ENCODE results near the gene MMAB.

MMAB gene

GRCh38 chr12:109559200-109559505 is 14.2 kb downstream of the MMAB start:
- no peak for DNase-seq (ENCODE audit: low read depth)

DNA sequence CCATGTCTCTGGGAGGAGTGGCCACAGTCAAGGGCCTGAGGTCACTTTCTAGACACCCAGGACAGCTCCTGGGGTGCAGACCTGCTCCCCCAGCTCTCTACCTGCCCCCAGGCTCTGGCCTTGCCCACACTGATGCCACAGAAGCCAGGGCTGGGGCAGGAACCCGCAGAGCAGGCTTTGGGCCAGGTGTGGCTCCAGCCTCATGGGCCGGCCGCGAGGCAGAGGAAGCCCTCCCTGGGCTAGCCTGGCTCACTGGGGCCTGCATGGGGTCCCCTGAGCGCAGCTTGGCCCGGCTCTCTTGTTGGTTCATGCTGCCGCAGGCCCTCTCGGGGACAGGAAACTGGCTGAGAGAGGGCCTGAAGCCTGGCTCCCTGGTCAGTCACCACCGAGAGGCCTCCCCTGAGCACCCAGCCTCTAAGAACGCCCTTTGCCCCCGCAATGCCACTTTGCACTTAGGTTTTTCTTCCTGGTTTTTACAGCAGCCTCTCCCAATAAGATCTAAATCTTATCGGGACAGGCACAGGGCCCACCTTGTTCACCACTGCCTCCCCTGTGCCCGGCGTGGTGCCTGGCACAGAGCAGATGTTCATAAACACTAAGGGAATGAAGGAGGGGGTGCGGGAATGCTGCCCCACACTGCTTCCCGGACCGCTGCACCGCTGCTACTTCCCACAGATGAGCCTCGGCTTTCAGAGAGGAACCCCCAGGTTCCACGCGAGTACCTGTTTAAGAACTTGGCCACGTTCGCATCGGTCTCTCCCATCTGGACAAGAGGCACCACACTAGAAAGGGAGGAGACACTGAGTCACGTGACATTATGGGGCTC is 14.7 kb downstream of the MMAB start:
- DNase-seq (ENCODE audit: low read depth): no peak

DNA sequence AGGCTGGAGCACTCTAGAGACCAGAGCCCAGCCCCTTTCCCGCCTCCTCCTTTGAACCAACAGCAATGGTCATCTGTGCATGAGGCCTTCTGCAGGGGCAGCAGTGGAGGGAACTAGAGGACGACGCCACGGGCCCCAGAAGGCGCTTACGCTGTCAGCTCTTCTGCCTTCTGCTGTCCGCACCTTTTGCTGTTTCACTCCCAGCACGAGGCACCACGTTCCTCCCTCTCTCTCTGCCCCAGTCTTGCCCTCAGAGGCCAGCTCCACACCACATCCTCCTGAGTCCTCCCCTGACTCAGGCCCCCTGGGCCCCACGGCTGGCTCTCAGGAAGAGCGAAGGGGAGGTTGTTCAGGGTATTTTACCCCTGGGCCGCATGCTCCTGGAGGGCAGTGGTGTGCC is 15.5 kb downstream of the MMAB start:
- DNase-seq (ENCODE audit: low read depth): no peak

- no peak for DNase-seq (ENCODE audit: low read depth)
These were observed 16.1 kb downstream of the MMAB start for GRCh38 chr12:109557200-109557599.

- no peak for DNase-seq (ENCODE audit: low read depth)
These were observed 17.6 kb downstream of the MMAB start for GRCh38 chr12:109555431-109556315.

DNA sequence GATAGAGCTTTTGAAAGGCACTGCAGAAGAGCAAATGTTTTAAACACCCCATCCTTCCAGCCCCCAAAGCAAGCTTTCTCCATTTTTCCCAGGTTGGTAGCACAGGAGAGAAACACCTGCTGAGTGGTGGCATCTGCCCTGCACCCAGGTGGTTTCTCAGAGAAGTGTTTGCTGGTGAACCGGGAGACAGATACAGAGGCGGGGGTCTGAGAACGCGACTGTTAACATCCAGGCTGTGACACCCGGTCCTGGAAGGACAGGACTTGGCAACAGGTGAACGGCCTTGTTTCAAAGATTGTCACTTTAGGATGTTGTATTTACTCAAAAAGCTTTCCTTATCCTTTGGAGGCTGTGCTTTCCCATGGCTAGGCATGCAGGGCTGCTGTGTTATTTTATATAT is 18.5 kb downstream of the MMAB start:
- no peak for DNase-seq (ENCODE audit: low read depth)

DNA sequence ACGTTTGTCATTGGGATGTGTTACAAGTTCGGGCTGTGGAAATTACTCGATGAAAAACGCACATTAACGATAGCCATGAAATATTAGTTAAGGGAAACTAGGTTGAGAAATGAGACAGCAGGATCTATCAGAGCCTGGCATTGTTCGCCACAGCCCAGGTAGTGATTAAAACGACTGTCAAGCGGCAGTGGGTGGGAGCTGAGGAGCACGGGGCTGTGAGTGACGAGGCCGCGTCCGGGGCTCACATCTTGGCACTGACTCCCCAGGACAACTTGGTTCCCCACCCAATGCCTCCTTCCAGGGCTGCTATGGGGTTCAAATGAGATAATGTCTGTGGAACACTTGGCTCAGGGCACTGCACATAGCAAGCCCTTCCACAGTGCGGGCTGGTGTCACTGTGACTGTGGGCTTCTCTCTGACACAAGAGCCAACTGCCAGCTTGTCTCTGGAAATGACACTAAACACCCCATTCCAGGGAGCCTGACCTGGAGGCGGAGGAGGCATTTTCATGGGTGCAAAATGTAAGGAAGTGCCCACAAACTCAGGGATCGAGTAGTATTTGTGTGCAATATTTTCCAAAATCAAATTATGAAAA is 19.3 kb downstream of the MMAB start:
- no peak for DNase-seq (ENCODE audit: low read depth)

GRCh38 chr12:109553483-109553882 is 19.8 kb downstream of the MMAB start:
- DNase-seq (ENCODE audit: low read depth): peak; percentile 34

DNA sequence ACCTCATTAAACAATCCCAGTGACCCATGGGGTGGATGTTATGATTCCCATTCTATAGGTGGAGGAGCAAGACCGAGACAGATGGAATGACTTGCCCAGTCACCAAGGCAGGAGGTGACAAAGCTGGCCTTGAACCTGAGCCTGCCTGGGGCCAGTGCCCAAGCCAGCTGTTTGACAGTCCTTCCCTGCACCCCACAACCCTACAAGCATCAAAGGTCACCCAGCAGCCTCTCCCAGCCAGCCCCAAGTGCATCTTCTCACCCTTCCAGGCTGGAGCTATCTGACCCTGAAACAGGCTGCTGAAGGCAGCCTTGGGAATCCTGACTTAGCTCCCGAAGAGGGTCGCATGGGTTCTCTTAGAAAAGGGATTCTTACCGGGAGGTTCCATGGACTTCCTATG is 20.3 kb downstream of the MMAB start:
- no peak for DNase-seq (ENCODE audit: low read depth)

GRCh38 chr12:109551108-109551507 is 22.2 kb downstream of the MMAB start:
- DNase-seq (ENCODE audit: low read depth): no peak

DNA sequence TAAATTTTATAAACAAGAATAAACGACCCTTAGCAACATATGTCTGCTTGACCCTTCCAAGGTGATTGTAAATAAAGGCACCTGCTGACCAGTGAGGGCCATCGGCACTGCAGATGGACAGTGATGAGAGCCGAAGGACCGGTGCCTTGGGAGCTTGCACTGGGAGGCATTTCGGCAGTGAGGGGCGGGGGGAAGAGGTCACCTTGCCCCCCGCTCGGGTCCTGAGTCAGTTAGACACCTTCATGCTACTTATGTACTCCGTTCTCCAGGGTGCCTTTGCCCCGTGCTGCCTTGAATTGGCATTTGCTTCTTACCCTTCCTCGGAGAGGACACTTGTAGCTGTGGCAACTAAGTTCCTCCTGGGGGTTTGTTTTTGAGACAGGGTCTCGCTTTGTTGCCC is 23.0 kb downstream of the MMAB start:
- DNase-seq (ENCODE audit: low read depth): no peak

DNA sequence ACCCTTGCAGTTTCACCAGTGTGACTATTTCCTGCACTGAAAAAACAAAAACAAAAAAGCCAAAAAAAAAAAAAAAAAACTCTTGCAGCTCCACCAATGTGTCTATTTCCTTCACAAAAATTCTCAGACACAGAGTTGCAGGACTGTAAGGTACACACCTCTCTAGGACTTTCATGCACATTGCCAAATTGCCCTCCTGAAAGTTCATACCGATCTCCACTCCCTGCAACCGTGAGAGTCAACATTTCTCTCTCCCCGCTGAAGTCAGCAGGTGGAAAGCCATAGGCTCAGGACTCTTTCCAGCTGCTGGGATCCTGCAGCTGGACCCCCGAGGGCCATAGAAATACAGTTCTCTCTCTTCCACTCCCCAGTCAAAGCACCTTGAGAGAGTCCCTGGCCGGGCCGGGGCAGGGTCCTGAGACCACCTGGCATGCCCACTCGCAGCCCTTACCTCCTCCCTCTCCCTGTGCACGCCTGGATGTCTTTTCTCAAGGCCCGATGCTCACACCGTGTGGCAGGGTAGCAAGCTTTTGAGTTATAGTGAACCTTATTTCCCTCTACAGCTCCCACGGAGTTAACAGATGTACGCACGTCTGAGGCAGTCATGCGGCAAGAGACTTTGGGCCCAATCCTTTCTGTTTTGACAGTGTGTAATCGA is 23.6 kb downstream of the MMAB start:
- no peak for DNase-seq (ENCODE audit: low read depth)

DNA sequence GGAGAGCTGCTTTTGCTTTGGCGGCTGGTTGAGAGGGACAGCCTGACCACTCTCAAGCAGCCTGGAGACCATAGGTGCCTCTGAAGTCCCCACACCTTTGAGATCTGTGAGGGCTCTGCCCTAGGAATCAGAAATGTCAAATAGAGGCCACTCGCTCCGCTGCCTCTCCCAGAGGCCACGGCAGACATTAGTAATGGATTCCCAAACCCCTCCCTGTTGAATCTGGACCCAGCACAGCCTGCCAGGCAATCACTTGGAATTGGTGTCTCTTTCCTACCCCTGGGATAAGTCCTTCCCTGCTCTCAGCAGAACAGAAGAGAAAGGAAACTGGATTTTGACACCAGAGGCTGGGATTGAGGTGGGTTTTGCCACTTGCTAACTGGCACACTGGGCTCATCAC is 25.0 kb downstream of the MMAB start:
- DNase-seq (ENCODE audit: low read depth): no peak

GRCh38 chr12:109547286-109547685 is 26.0 kb downstream of the MMAB start:
- DNase-seq (ENCODE audit: low read depth): no peak

GRCh38 chr12:109545826-109546225 is 27.5 kb downstream of the MMAB start:
- DNase-seq (ENCODE audit: low read depth): no peak

DNA sequence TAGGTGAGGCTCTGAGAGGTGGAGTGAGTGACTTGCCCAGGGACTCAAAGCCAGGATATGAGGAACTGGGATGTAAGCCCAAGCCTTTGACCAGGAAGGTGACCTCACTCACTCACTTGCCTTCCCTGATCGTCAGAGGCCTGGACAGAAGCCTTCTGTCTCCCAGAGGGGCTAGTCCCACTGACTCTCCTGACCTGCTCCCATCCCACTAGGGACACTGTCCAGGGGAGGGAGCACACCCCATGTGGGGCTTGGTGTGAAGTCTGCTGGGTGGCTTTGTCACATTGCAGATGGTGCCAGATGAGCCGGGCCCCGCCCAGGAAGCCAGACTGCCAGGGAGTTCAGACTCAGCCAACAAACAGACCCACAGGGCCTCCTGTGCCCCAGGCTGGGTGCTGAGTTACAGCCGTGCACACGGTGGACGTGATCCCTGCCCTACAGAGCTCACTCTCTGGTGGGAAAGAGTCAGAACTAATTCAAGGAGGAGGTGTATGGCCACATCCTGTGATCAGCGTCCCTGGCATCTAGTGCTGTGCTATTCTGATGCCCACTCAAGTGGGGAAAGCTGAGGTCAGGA is 28.3 kb downstream of the MMAB start:
- no peak for DNase-seq (ENCODE audit: low read depth)

DNA sequence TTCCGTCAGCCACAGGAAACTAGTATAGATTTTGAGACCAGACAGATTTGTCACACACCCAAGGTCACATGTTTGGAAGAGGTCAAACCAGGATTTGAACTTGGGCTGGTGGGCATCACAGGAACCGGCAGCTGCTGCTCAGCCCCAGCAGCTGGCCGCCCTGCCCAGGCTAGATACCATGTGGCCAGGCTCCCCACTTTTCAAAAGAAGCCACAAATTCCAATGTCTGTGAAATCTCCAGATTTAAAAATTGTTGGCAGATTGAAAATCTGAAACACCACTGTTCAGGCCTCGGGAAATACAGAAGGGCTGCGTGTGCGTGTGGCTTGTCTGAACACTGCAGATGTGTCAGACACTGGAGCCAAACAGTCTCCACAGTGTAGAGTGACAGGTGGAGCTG is 30.4 kb downstream of the MMAB start:
- no peak for DNase-seq (ENCODE audit: low read depth)

DNA sequence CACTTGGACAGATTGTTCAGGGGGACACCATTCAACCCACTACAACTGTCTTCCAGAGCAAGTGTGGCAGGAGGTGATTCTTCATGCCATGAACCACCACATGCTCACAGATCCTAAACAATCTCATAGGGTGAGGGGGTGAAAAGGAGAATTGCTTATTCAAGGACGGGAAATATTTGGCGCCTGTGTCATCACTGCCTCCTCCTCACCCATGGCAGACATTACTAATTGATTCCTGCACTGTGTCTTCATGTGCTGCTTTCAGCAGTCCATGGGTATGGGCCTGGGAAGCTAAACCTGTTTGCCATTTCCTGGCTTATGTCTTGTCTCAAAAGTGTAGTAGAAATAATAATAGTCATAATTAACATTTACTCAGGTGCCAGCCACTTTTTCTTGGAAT is 31.3 kb downstream of the MMAB start:
- no peak for DNase-seq (ENCODE audit: low read depth)

DNA sequence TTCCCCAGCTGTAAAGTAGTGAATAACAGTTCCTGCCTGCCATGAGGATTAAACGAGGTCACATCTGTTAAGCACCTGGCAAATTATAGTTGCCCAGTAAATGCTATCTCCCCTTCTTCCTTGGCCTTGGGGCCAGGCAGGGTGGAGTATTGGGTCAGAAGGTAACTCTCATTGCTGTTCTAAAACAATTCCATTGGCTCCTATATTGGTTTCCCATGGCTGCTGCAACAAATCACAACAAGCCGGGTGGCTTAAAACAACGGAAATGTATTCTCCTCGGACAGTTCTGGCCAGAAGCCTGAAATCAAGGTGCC is 31.9 kb downstream of the MMAB start:
- no peak for DNase-seq (ENCODE audit: low read depth)

- DNase-seq (ENCODE audit: low read depth): no peak
These were observed 32.5 kb downstream of the MMAB start for GRCh38 chr12:109540526-109541412.

DNA sequence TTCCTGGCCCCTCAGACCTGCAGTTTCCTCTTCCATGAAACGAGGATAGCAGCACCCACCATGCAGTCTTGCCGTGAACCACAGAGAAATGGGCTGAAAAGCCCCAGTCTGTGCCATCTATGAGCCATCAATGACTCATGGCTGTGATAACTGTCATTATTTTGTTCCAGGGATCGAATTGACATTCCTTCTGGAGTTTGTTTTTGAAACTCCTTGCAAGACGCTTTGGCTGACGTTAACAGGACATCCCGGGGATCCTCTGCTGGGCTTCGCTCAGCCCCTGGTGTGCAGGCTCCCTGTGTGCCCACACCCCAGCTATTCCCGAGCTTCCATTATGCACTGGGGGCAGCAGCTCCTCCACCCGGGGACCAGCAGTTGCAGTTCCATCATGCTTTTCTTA is 33.8 kb downstream of the MMAB start:
- DNase-seq (ENCODE audit: low read depth): no peak
